ENCODE results near the gene TKT. TPM values are rescaled to one million over a fixed set of nuclear protein-coding genes. Genes with fewer than 3 reads are reported as not detected.
"Not testable (repeated sequence)": the region's sequence is repeated elsewhere in the genome, so short reads cannot be mapped to it uniquely, and the experiment has no call there.

Gene TKT
- total and polyA plus RNA-seq, 2 donors from 2014 or later = 182 to 224 TPM

- FAIRE-seq (no peak), DNase-seq (no peak)
- H3K27me3 ChIP-seq (ENCODE audit: control insufficient read depth, insufficient read depth, low read length) = no peaks in the 10 kb centered on the region
- intact Hi-C loops (cut with DNase I) = no loop called here
- no peak for TF ChIP-seq CTCF (IDR thresholded peaks at IDR 0.05; ENCODE audit: borderline replicate concordance, extremely low read depth, insufficient read depth)
- peaks cover under 1 to 17% (median 17%) of the 10 kb centered on the region in 3 donors for H3K36me3 ChIP-seq (ENCODE audit: control insufficient read depth in 2 of 3, insufficient read depth in 3 of 3, low read length in 3 of 3)
- peaks cover 0 to 3% (median 0%) of the 10 kb centered on the region in 3 donors for H3K4me1 ChIP-seq (ENCODE audit: control insufficient read depth in 2 of 3, insufficient read depth in 2 of 3, low read depth in 1 of 3, low read length in 3 of 3)
- H3K9ac ChIP-seq (ENCODE audit: low read length in 3 of 3) = no peak overlapping the region
- H3K9me3 ChIP-seq (ENCODE audit: control insufficient read depth in 2 of 3, insufficient read depth in 1 of 3, low read length in 3 of 3) = no peaks in the 10 kb centered on the region
- no peak overlapping the region for H3K4me3 ChIP-seq (ENCODE audit: low read length in 3 of 3)
- no peak overlapping the region for H3K27ac ChIP-seq (ENCODE audit: low read depth in 2 of 2, low read length in 2 of 2)
Observed at GRCh38 chr3:53303549-53303948, 47.7 kb upstream of the TKT start.

- no peak overlapping the region for H3K9ac ChIP-seq (ENCODE audit: low read length in 3 of 3)
- peaks cover 3 to 19% (median 17%) of the 10 kb centered on the region in 3 donors for H3K36me3 ChIP-seq (ENCODE audit: control insufficient read depth in 2 of 3, insufficient read depth in 3 of 3, low read length in 3 of 3)
- no peak overlapping the region for H3K4me3 ChIP-seq (ENCODE audit: low read length in 3 of 3)
- intact Hi-C loops (cut with DNase I) = no loop called here
- H3K27me3 ChIP-seq (ENCODE audit: control insufficient read depth, insufficient read depth, low read length) = no peaks in the 10 kb centered on the region
- FAIRE-seq = no peak
- DNase-seq = no peak
- peaks cover 0 to 3% (median 0%) of the 10 kb centered on the region in 3 donors for H3K4me1 ChIP-seq (ENCODE audit: control insufficient read depth in 2 of 3, insufficient read depth in 2 of 3, low read depth in 1 of 3, low read length in 3 of 3)
- TF ChIP-seq CTCF (IDR thresholded peaks at IDR 0.05; ENCODE audit: borderline replicate concordance, extremely low read depth, insufficient read depth) = no peak
- H3K27ac ChIP-seq (ENCODE audit: low read depth in 2 of 2, low read length in 2 of 2) = no peak overlapping the region
- no peaks in the 10 kb centered on the region for H3K9me3 ChIP-seq (ENCODE audit: control insufficient read depth in 2 of 3, insufficient read depth in 1 of 3, low read length in 3 of 3)
Observed at GRCh38 chr3:53300826-53301225, 45.0 kb upstream of the TKT start.

- H3K27me3 ChIP-seq (ENCODE audit: control insufficient read depth, insufficient read depth, low read length); H3K4me3 ChIP-seq (ENCODE audit: low read length in 3 of 3); H3K9me3 ChIP-seq (ENCODE audit: control insufficient read depth in 2 of 3, insufficient read depth in 1 of 3, low read length in 3 of 3); H3K4me1 ChIP-seq (ENCODE audit: control insufficient read depth in 2 of 3, insufficient read depth in 2 of 3, low read depth in 1 of 3, low read length in 3 of 3); H3K27ac ChIP-seq (ENCODE audit: low read depth in 2 of 2, low read length in 2 of 2); H3K9ac ChIP-seq (ENCODE audit: low read length in 3 of 3); intact Hi-C loops (cut with DNase I): not testable (repeated sequence)
- TF ChIP-seq CTCF (IDR thresholded peaks at IDR 0.05; ENCODE audit: borderline replicate concordance, extremely low read depth, insufficient read depth) = peak; percentile 89
- FAIRE-seq (peak; percentile 97), DNase-seq (peak in 2 of 5 donors; percentile 47 to 65)
- peaks cover 3 to 21% (median 19%) of the 10 kb centered on the region in 3 donors for H3K36me3 ChIP-seq (ENCODE audit: control insufficient read depth in 2 of 3, insufficient read depth in 3 of 3, low read length in 3 of 3)
Observed at GRCh38 chr3:53299611-53300023, 43.8 kb upstream of the TKT start.

- no peak overlapping the region for H3K9ac ChIP-seq (ENCODE audit: low read length in 3 of 3)
- intact Hi-C loops (cut with DNase I) = no loop called here
- TF ChIP-seq CTCF (IDR thresholded peaks at IDR 0.05; ENCODE audit: borderline replicate concordance, extremely low read depth, insufficient read depth) = no peak
- H3K4me3 ChIP-seq (ENCODE audit: low read length in 3 of 3) = no peak overlapping the region
- no peaks in the 10 kb centered on the region for H3K4me1 ChIP-seq (ENCODE audit: control insufficient read depth in 2 of 3, insufficient read depth in 2 of 3, low read depth in 1 of 3, low read length in 3 of 3)
- no peaks in the 10 kb centered on the region for H3K9me3 ChIP-seq (ENCODE audit: control insufficient read depth in 2 of 3, insufficient read depth in 1 of 3, low read length in 3 of 3)
- no peak overlapping the region for H3K27ac ChIP-seq (ENCODE audit: low read depth in 2 of 2, low read length in 2 of 2)
- no peak for DNase-seq
- H3K36me3 ChIP-seq (ENCODE audit: control insufficient read depth in 2 of 3, insufficient read depth in 3 of 3, low read length in 3 of 3) = peaks cover 3 to 21% (median 17%) of the 10 kb centered on the region in 3 donors
- H3K27me3 ChIP-seq (ENCODE audit: control insufficient read depth, insufficient read depth, low read length) = no peaks in the 10 kb centered on the region
- FAIRE-seq = no peak
Observed at GRCh38 chr3:53295410-53295809, 39.6 kb upstream of the TKT start.

Measured in kidney (tissue), 14 donors.